Measurements from ENCODE around the gene LPAR5. TPM values are rescaled to one million over a fixed set of nuclear protein-coding genes. Genes with fewer than 3 reads are reported as not detected.

The LPAR5 gene
- total and polyA plus RNA-seq, 2 donors (not counting 1 experiment from before 2014, with no cell fraction given) = 0.02 TPM; not detected in 1

DNA sequence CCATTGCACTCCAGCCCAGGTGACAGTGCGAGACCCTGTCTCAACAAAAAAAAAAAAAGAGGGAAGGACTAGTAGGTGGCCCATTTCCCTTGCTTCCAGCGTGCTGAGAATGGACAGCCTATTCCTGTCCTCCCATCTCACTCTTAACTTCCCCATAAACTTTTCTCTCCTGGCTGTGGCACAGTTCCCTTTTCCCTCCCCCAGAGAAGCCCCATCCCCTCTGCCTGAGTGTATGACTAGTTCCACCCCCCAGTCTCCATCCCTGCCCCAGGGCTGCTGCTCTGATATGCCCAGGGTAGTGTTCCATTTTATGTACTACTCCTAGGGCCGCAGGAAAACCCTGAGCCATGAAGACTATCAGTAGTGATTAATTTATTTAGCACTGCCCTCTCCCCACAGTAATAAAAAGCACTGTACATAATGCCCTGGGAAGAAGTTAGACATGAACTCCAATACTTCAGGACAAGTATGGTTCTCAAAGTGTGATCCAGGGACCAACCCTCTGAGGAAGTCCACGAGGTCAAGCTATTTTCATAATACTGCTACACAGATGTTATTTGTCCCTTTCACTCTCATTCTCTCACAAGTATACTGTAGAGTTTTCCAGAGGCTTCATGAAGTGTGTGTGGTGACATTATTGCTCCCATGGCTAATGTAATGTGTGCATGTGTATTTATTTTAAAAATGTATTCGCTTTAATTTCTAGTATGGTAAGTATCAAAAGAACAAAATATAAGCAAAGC is 17.1 kb downstream of the LPAR5 start:
- no peak overlapping the region for H3K4me3 ChIP-seq (replicated peaks in 1 of 4; ENCODE audit: control extremely low read depth in 1 of 4, insufficient read depth in 1 of 4, low read depth in 3 of 4, low read length in 4 of 4)
- H3K9ac ChIP-seq (ENCODE audit: insufficient read depth, low read length) = no peak overlapping the region
- DNase-seq (ENCODE audit: low read depth in 2 of 2) = peak in 1 of 2 donors; percentile 36
- H3K36me3 ChIP-seq (ENCODE audit: control insufficient read depth, insufficient read depth, low read length) = no peaks in the 10 kb centered on the region
- no peak overlapping the region for H3K4me2 ChIP-seq (ENCODE audit: extremely low read depth, insufficient read depth, low read length)
- H3K4me1 ChIP-seq (ENCODE audit: control insufficient read depth, extremely low read depth, insufficient read depth, low read length) = peaks cover 4% of the 10 kb centered on the region
- TF ChIP-seq, protein P1, sequence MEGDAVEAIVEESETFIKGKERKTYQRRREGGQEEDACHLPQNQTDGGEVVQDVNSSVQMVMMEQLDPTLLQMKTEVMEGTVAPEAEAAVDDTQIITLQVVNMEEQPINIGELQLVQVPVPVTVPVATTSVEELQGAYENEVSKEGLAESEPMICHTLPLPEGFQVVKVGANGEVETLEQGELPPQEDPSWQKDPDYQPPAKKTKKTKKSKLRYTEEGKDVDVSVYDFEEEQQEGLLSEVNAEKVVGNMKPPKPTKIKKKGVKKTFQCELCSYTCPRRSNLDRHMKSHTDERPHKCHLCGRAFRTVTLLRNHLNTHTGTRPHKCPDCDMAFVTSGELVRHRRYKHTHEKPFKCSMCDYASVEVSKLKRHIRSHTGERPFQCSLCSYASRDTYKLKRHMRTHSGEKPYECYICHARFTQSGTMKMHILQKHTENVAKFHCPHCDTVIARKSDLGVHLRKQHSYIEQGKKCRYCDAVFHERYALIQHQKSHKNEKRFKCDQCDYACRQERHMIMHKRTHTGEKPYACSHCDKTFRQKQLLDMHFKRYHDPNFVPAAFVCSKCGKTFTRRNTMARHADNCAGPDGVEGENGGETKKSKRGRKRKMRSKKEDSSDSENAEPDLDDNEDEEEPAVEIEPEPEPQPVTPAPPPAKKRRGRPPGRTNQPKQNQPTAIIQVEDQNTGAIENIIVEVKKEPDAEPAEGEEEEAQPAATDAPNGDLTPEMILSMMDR (conservative IDR thresholded peaks at IDR 0.05 in 1 of 2, IDR thresholded peaks at IDR 0.05 in 1 of 2; ENCODE audit: low read depth in 1 of 2, low read length in 2 of 2) = no peak
- no peak for TF ChIP-seq EZH2 (IDR thresholded peaks at IDR 0.05; ENCODE audit: low read length, missing control alignments)
- H3K9me3 ChIP-seq (ENCODE audit: control insufficient read depth, insufficient read depth, low read depth, low read length) = no peaks in the 10 kb centered on the region
- no peak overlapping the region for H3K27ac ChIP-seq (ENCODE audit: insufficient read depth, low read length)
- no peaks in the 10 kb centered on the region for H3K79me2 ChIP-seq (ENCODE audit: control insufficient read depth, insufficient read depth, low read length)
- H4K20me1 ChIP-seq (ENCODE audit: control insufficient read depth, extremely low read depth, insufficient read depth, low read length) = no peaks in the 10 kb centered on the region
- H2AFZ ChIP-seq (ENCODE audit: low read length) = no peak overlapping the region
- H3K27me3 ChIP-seq (ENCODE audit: control insufficient read depth, insufficient read depth, low read length) = no peaks in the 10 kb centered on the region

DNA sequence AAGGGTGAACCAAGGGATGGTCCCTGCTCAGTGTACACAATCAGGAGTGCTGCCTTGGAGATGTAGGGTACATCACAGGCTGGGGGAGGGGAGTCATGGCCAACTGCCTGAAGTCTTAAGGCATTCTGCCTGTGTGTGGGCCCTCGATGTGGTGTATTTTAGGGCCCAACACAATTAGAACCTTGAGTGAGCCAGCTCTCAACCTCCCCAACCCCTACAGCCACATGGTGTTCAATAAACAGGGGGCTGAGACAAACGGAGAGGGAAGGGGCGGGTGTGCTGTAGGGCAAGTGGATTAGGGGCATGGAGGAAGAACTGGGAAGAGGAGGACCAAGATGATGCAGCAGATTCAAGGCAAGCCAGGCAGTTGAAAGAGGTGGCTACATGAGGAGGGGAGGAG is 20.0 kb downstream of the LPAR5 start:
- no peak overlapping the region for H3K4me2 ChIP-seq (ENCODE audit: extremely low read depth, insufficient read depth, low read length)
- no peaks in the 10 kb centered on the region for H3K79me2 ChIP-seq (ENCODE audit: control insufficient read depth, insufficient read depth, low read length)
- no peaks in the 10 kb centered on the region for H3K36me3 ChIP-seq (ENCODE audit: control insufficient read depth, insufficient read depth, low read length)
- no peaks in the 10 kb centered on the region for H4K20me1 ChIP-seq (ENCODE audit: control insufficient read depth, extremely low read depth, insufficient read depth, low read length)
- no peak overlapping the region for H3K27ac ChIP-seq (ENCODE audit: insufficient read depth, low read length)
- no peak overlapping the region for H3K4me3 ChIP-seq (replicated peaks in 1 of 4; ENCODE audit: control extremely low read depth in 1 of 4, insufficient read depth in 1 of 4, low read depth in 3 of 4, low read length in 4 of 4)
- H3K9me3 ChIP-seq (ENCODE audit: control insufficient read depth, insufficient read depth, low read depth, low read length) = no peaks in the 10 kb centered on the region
- H3K4me1 ChIP-seq (ENCODE audit: control insufficient read depth, extremely low read depth, insufficient read depth, low read length) = peaks cover 12% of the 10 kb centered on the region
- H3K27me3 ChIP-seq (ENCODE audit: control insufficient read depth, insufficient read depth, low read length) = no peaks in the 10 kb centered on the region
- H2AFZ ChIP-seq (ENCODE audit: low read length) = peak overlapping the region; percentile 10
- TF ChIP-seq EZH2 (IDR thresholded peaks at IDR 0.05; ENCODE audit: low read length, missing control alignments) = no peak
- TF ChIP-seq, protein P1 (conservative IDR thresholded peaks at IDR 0.05 in 1 of 2, IDR thresholded peaks at IDR 0.05 in 1 of 2; ENCODE audit: low read depth in 1 of 2, low read length in 2 of 2) = no peak
- no peak overlapping the region for H3K9ac ChIP-seq (ENCODE audit: insufficient read depth, low read length)
- DNase-seq (ENCODE audit: low read depth in 2 of 2) = no peak

- H3K27ac ChIP-seq (ENCODE audit: insufficient read depth, low read length) = peak overlapping the region; percentile 41
- peaks cover 12% of the 10 kb centered on the region for H3K4me1 ChIP-seq (ENCODE audit: control insufficient read depth, extremely low read depth, insufficient read depth, low read length)
- H2AFZ ChIP-seq (ENCODE audit: low read length) = peak overlapping the region; percentile 79
- no peaks in the 10 kb centered on the region for H3K9me3 ChIP-seq (ENCODE audit: control insufficient read depth, insufficient read depth, low read depth, low read length)
- peak overlapping the region; percentile 52 for H3K4me2 ChIP-seq (ENCODE audit: extremely low read depth, insufficient read depth, low read length)
- H3K36me3 ChIP-seq (ENCODE audit: control insufficient read depth, insufficient read depth, low read length) = no peaks in the 10 kb centered on the region
- no peak for DNase-seq (ENCODE audit: low read depth in 2 of 2)
- H3K27me3 ChIP-seq (ENCODE audit: control insufficient read depth, insufficient read depth, low read length) = no peaks in the 10 kb centered on the region
- no peak overlapping the region for H3K4me3 ChIP-seq (replicated peaks in 1 of 4; ENCODE audit: control extremely low read depth in 1 of 4, insufficient read depth in 1 of 4, low read depth in 3 of 4, low read length in 4 of 4)
- no peak overlapping the region for H3K9ac ChIP-seq (ENCODE audit: insufficient read depth, low read length)
- TF ChIP-seq EZH2 (IDR thresholded peaks at IDR 0.05; ENCODE audit: low read length, missing control alignments) = no peak
- TF ChIP-seq, protein P1 (conservative IDR thresholded peaks at IDR 0.05 in 1 of 2, IDR thresholded peaks at IDR 0.05 in 1 of 2; ENCODE audit: low read depth in 1 of 2, low read length in 2 of 2) = no peak
- no peaks in the 10 kb centered on the region for H3K79me2 ChIP-seq (ENCODE audit: control insufficient read depth, insufficient read depth, low read length)
- no peaks in the 10 kb centered on the region for H4K20me1 ChIP-seq (ENCODE audit: control insufficient read depth, extremely low read depth, insufficient read depth, low read length)
Measured at GRCh38 chr12:6614513-6615172, 21.1 kb downstream of the LPAR5 start.
